CD4-positive, CD25-positive, alpha-beta regulatory T cell (primary cell): ENCODE measurements around the gene ZNF574. TPM values are rescaled to one million over a fixed set of nuclear protein-coding genes. Genes with fewer than 3 reads are reported as not detected.

ENCODE experiments used
- ATAC-seq, 2 donors: fragments of 150-1000 bp; cut with Tn5 transposase; one replicate each; pipeline ENCODE4 v1.10.0; 2021; ENCODE audit warnings: low read depth in 2 of 2, moderate number of reproducible peaks in 2 of 2, moderate library complexity in 1 of 2
- DNase-seq, 3 donors: peaks; one replicate each; pipeline versions ENCODE4 v3.0.0 to v3.0.0-alpha.2; 2012 to 2022; ENCODE audit warnings: mixed read lengths in 1 of 3
- H3K27ac ChIP-seq: one replicate; pipeline ENCODE4 v1.7.0; 2013; ENCODE audit warnings: mild to moderate bottlenecking, low read length; ENCODE audit not compliant: insufficient read depth, poor library complexity, severe bottlenecking
- H3K27me3 ChIP-seq: one replicate; pipeline ENCODE4 v1.7.0; 2013; ENCODE audit warnings: low read length; ENCODE audit not compliant: control insufficient read depth, insufficient read depth
- H3K36me3 ChIP-seq: one replicate; pipeline ENCODE4 v1.7.0; 2013; ENCODE audit warnings: mild to moderate bottlenecking, low read length, moderate library complexity; ENCODE audit not compliant: control insufficient read depth, insufficient read depth
- H3K4me1 ChIP-seq: 2 replicates; pipeline ENCODE4 v1.7.0; 2013; ENCODE audit warnings: mild to moderate bottlenecking, low read length; ENCODE audit not compliant: insufficient read depth, control insufficient read depth, poor library complexity, severe bottlenecking
- H3K4me3 ChIP-seq: one replicate; pipeline ENCODE4 v1.7.0; 2013; ENCODE audit warnings: low read depth, mild to moderate bottlenecking, low read length, moderate library complexity
- H3K9me3 ChIP-seq, 2 experiments: 1 replicate in 1 of 2; 2 replicates in 1 of 2; pipeline ENCODE4 v1.7.0; 2013; ENCODE audit warnings: low read length in 2 of 2, mild to moderate bottlenecking in 1 of 2, moderate library complexity in 1 of 2; ENCODE audit not compliant: control insufficient read depth in 2 of 2
- H3K27ac Mint-ChIP-seq, 3 donors: one replicate each; pipeline ENCODE4 v1.8.0; 2020 to 2022; ENCODE audit warnings: mild to moderate bottlenecking in 3 of 3, mixed read lengths in 3 of 3, moderate library complexity in 2 of 3
- H3K27me3 Mint-ChIP-seq: one replicate; pipeline ENCODE4 v1.8.0; 2022; ENCODE audit warnings: mild to moderate bottlenecking, mixed read lengths
- H3K36me3 Mint-ChIP-seq: one replicate; pipeline ENCODE4 v1.8.0; 2020; ENCODE audit warnings: mixed read lengths
- H3K4me1 Mint-ChIP-seq, 4 donors: one replicate each; pipeline ENCODE4 v1.8.0; 2020 to 2022; ENCODE audit warnings: mixed read lengths in 4 of 4, mild to moderate bottlenecking in 1 of 4
- H3K4me3 Mint-ChIP-seq, 4 donors: one replicate each; pipeline ENCODE4 v1.8.0; 2020 to 2022; ENCODE audit warnings: mild to moderate bottlenecking in 4 of 4, mixed read lengths in 4 of 4, moderate library complexity in 3 of 4
- H3K9me3 Mint-ChIP-seq, 7 donors: one replicate each; pipeline ENCODE4 v1.8.0; 2020 to 2022; ENCODE audit warnings: mixed read lengths in 7 of 7, mild to moderate bottlenecking in 3 of 7, moderate library complexity in 2 of 7
- polyA plus RNA-seq, 4 donors: library from polyadenylated mRNA; unstranded; fragments of 300-500 nt; fragmentation: Illumina TruSeq; gene quantifications; one replicate each; pipeline ENCODE4 v1.2.3, GENCODE V29; 2021
- total RNA-seq: library from RNA; stranded (reverse); gene quantifications from one replicate; pipeline ENCODE4 v1.2.3, GENCODE V29; 2022

Gene ZNF574
- total and polyA plus RNA-seq, 5 donors from 2014 or later, result 10.7 to 24.0 (median 17.8) TPM

GRCh38 chr19:42069619-42070351 is 6.2 kb upstream of the ZNF574 start, which contains the start of gene GRIK5:
Gene GRIK5 (minus strand): TSS chr19:42070206. CDS start chr19:42065770, 4,436 bp downstream.
- no peaks in the 10 kb centered on the region for H3K9me3 ChIP-seq
- DNase-seq (no peak), ATAC-seq (no peak)
- H3K27ac ChIP-seq, result no peak within 1 kb of the TSS
- H3K4me3 ChIP-seq, result no peak within 1 kb of the TSS
- Mint-ChIP-seq H3K4me1 (peaks cover 0 to 4% (median 3%) of the 10 kb centered on the region in 4 donors), H3K27ac (peak within 1 kb of the TSS in 1 of 3 donors; percentile 51), H3K4me3 (peak within 1 kb of the TSS in 3 of 4 donors; percentile 39 to 60 (median 50)), H3K9me3 (no peaks in the 10 kb centered on the region), H3K36me3 (no peaks in the 10 kb centered on the region), H3K27me3 (peaks cover 4% of the 10 kb centered on the region)
- H3K36me3 ChIP-seq, result no peaks in the 10 kb centered on the region
- H3K4me1 ChIP-seq, result peaks cover 2% of the 10 kb centered on the region
- H3K27me3 ChIP-seq, result no peaks in the 10 kb centered on the region

- peaks cover 10% of the 10 kb centered on the region for H3K4me1 ChIP-seq
- Mint-ChIP-seq H3K9me3 (no peaks in the 10 kb centered on the region), H3K27me3 (peaks cover 8% of the 10 kb centered on the region), H3K27ac (no peak overlapping the region), H3K36me3 (peaks cover 7% of the 10 kb centered on the region), H3K4me1 (peaks cover 4 to 16% (median 10%) of the 10 kb centered on the region in 4 donors), H3K4me3 (peak overlapping the region in 1 of 4 donors; percentile 60)
- H3K36me3 ChIP-seq, result no peaks in the 10 kb centered on the region
- H3K9me3 ChIP-seq, result no peaks in the 10 kb centered on the region
- no peaks in the 10 kb centered on the region for H3K27me3 ChIP-seq
- DNase-seq (no peak), ATAC-seq (no peak)
- no peak overlapping the region for H3K4me3 ChIP-seq
- H3K27ac ChIP-seq, result no peak overlapping the region
Observed at GRCh38 chr19:42071247-42071646, 4.7 kb upstream of the ZNF574 start.

- H3K4me3 ChIP-seq, result peak overlapping the region; percentile 91
- Mint-ChIP-seq H3K36me3 (peaks cover 27% of the 10 kb centered on the region), H3K4me1 (peaks cover 4 to 39% (median 28%) of the 10 kb centered on the region in 4 donors), H3K27ac (peak overlapping the region; percentile 98 to 100 (median 100)), H3K27me3 (peaks cover 8% of the 10 kb centered on the region), H3K9me3 (no peaks in the 10 kb centered on the region), H3K4me3 (peak overlapping the region; percentile 91 to 99 (median 96))
- peaks cover 27% of the 10 kb centered on the region for H3K4me1 ChIP-seq
- H3K36me3 ChIP-seq, result peaks cover 14% of the 10 kb centered on the region
- ATAC-seq (no peak), DNase-seq (peak in 1 of 3 donors; percentile 16)
- peak overlapping the region; percentile 98 for H3K27ac ChIP-seq
- H3K9me3 ChIP-seq, result no peaks in the 10 kb centered on the region
- no peaks in the 10 kb centered on the region for H3K27me3 ChIP-seq
Observed at GRCh38 chr19:42074513-42075363, 1.2 kb upstream of the ZNF574 start.

- Histone ChIP-seq H3K36me3 (peaks cover 19% of the 10 kb centered on the region), H3K27ac (peak overlapping the region; percentile 98), H3K4me1 (peaks cover 27% of the 10 kb centered on the region), H3K27me3 (no peaks in the 10 kb centered on the region), H3K4me3 (peak overlapping the region; percentile 91), H3K9me3 (no peaks in the 10 kb centered on the region)
- Mint-ChIP-seq H3K27ac (peak overlapping the region; percentile 98 to 100 (median 100)), H3K4me3 (peak overlapping the region; percentile 91 to 99 (median 96)), H3K9me3 (no peaks in the 10 kb centered on the region), H3K4me1 (peaks cover 4 to 39% (median 28%) of the 10 kb centered on the region in 4 donors), H3K36me3 (peaks cover 27% of the 10 kb centered on the region), H3K27me3 (peaks cover 8% of the 10 kb centered on the region)
- ATAC-seq (no peak), DNase-seq (no peak)
Observed at GRCh38 chr19:42075364-42075615, 676 bp upstream of the ZNF574 start.

GRCh38 chr19:42076380-42076944 is 496 bp downstream of the ZNF574 start:
- DNase-seq, result peak in 1 of 3 donors; percentile 38
- Histone ChIP-seq H3K27ac (peak overlapping the region; percentile 98), H3K36me3 (peaks cover 26% of the 10 kb centered on the region), H3K4me3 (peak overlapping the region; percentile 92), H3K27me3 (no peaks in the 10 kb centered on the region), H3K9me3 (no peaks in the 10 kb centered on the region), H3K4me1 (peaks cover 27% of the 10 kb centered on the region)
- Mint-ChIP-seq H3K36me3 (peaks cover 30% of the 10 kb centered on the region), H3K4me1 (peaks cover 7 to 42% (median 29%) of the 10 kb centered on the region in 4 donors), H3K27me3 (peaks cover 4% of the 10 kb centered on the region), H3K4me3 (peak overlapping the region; percentile 91 to 96 (median 94)), H3K9me3 (no peaks in the 10 kb centered on the region), H3K27ac (peak overlapping the region; percentile 94 to 100 (median 97))
- ATAC-seq, result no peak

- H3K36me3 Mint-ChIP-seq, result peaks cover 36% of the 10 kb centered on the region
Observed at GRCh38 chr19:42078058-42078457, 2.1 kb downstream of the ZNF574 start.

GRCh38 chr19:42078538-42079275 is 2.7 kb downstream of the ZNF574 start:
- peaks cover 27% of the 10 kb centered on the region for H3K4me1 ChIP-seq
- Mint-ChIP-seq H3K36me3 (peaks cover 36% of the 10 kb centered on the region), H3K4me3 (peak overlapping the region; percentile 90 to 96 (median 92)), H3K27ac (peak overlapping the region in 1 of 3 donors; percentile 97), H3K9me3 (no peaks in the 10 kb centered on the region), H3K27me3 (peaks cover 4% of the 10 kb centered on the region), H3K4me1 (peaks cover 6 to 48% (median 35%) of the 10 kb centered on the region in 4 donors)
- no peaks in the 10 kb centered on the region for H3K27me3 ChIP-seq
- H3K4me3 ChIP-seq, result no peak overlapping the region
- no peaks in the 10 kb centered on the region for H3K9me3 ChIP-seq
- H3K27ac ChIP-seq, result no peak overlapping the region
- DNase-seq (no peak), ATAC-seq (no peak)
- peaks cover 31% of the 10 kb centered on the region for H3K36me3 ChIP-seq

More at GRCh38 chr19:42078058-42078457, 2.1 kb downstream of the ZNF574 start:
- peaks cover 4% of the 10 kb centered on the region for H3K27me3 Mint-ChIP-seq
- no peaks in the 10 kb centered on the region for H3K9me3 Mint-ChIP-seq
- H3K27me3 ChIP-seq, result no peaks in the 10 kb centered on the region
- peaks cover 31% of the 10 kb centered on the region for H3K36me3 ChIP-seq
- no peak overlapping the region for H3K4me3 ChIP-seq
- H3K27ac Mint-ChIP-seq, result peak overlapping the region in 2 of 3 donors; percentile 67 to 97
- peaks cover 27% of the 10 kb centered on the region for H3K4me1 ChIP-seq
- no peak overlapping the region for H3K27ac ChIP-seq
- H3K4me1 Mint-ChIP-seq, result peaks cover 8 to 48% (median 35%) of the 10 kb centered on the region in 4 donors
- peak overlapping the region; percentile 90 to 96 (median 92) for H3K4me3 Mint-ChIP-seq
- no peaks in the 10 kb centered on the region for H3K9me3 ChIP-seq
- DNase-seq, result no peak
- no peak for ATAC-seq
